GM12864 (cell line): ENCODE measurements around the gene CD59.
"Not testable (repeated sequence)": the region's sequence is repeated elsewhere in the genome, so short reads cannot be mapped to it uniquely, and the experiment has no call there.

ENCODE experiments used
- DNase-seq: peaks from one replicate; pipeline ENCODE4 v3.0.0-alpha.2; 2011; ENCODE audit warnings: low read depth
- H3K4me3 ChIP-seq: 2 replicates; pipeline ENCODE4 v1.5.1; 2011; ENCODE audit warnings: mild to moderate bottlenecking, low read depth, low read length, control low read depth
- CTCF ChIP-seq: IDR thresholded peaks from 2 replicates; pipeline ENCODE4 v1.5.1; 2011; ENCODE audit warnings: low read depth, mild to moderate bottlenecking, moderate library complexity, low read length, control low read depth, inconsistent platforms; ENCODE audit errors: missing control alignments

CD59 gene

GRCh38 chr11:33734441-33735270, 1.6 kb downstream of the CD59 start:
- no peak for TF ChIP-seq CTCF
- H3K4me3 ChIP-seq, result peak overlapping the region; percentile 66
- DNase-seq, result no peak

GRCh38 chr11:33733980-33734379, 2.2 kb downstream of the CD59 start:
- DNase-seq, result no peak
- TF ChIP-seq CTCF, result no peak
- H3K4me3 ChIP-seq, result peak overlapping the region; percentile 66; the same call in 1 of the 2 replicates

DNA sequence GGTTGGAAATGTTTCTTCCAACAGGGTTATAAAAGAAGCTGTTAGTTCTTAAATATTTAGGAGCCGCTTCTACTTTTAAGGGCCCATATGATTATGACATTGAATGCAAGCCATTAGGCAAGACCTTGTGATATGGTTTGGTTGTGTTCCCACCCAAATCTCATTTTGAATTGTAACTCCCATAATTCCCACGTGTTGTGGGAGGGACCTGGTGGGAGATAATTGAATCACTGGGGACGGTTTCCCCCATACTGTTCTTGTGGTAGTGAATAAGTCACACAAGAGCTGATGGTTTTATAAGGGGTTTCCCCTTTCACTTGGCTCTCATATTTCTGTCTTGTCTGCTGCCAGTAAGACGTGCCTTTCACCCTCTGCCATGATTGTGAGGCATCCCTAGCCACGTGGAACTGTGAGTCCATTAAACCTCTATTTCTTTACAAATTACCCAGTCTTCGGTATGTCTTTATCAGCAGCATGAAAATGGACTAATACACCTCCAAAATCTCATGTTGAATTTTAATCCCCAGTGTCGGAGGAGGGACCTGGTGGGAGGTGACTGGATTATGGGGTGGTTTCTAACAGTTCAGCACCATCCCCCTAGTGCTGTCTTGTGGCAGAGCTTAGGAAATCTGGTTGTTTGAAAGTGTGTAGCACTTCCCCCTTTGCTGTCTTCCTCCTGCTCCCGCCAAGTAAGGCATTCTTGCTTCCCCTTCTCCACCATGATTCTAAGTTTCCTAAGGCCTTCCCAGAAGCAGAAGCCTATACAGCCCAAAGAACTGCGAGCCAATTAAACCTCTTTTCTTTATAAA, 4.3 kb downstream of the CD59 start:
- DNase-seq, result no peak
- no peak for TF ChIP-seq CTCF
- no peak overlapping the region; the same call in 1 of the 2 replicates for H3K4me3 ChIP-seq

DNA sequence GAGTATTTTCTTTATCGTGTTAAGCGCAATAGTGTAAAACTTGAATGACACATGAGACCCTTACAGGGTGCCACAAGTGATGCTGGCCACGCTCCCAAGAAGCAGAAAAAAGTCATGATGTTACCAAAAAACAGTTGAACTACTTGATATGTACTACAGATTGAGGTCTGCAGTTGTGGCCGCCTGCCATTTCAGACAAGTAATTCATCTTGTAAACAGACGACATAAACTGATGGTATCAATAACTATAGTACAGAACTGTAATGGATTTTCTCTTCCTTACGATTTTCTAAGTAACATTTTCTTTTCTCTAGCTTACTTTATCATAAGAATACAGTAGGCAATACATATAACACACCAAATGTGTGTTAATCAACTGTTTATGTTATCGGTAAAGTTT, 5.5 kb downstream of the CD59 start:
- H3K4me3 ChIP-seq, result no peak overlapping the region
- TF ChIP-seq CTCF, result no peak
- no peak for DNase-seq

DNA sequence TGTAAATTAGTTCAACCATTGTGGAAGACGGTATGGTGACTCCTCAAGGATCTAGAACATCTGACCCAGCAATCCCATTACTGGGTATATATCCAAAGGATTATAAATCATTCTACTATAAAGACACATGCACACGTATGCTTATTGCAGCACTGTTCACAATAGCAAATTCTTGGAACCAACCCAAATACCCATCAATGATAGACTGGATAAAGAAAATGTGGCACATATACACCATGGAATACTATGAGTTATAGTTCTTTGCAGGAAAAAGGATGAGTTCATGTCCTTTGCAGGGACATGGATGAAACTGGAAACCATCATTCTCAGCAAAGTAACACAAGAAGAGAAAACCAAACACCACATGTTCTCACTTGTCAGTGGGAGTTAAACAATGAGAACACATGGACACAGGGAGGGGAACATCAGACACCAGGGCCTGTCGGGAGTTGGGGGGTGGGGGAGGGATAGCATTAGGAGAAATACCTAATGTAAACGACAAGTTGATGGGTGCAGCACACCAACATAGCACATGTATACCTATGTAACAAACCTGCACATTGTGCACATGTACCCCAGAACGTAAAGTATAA, 7.1 kb downstream of the CD59 start:
- not testable (repeated sequence) for H3K4me3 ChIP-seq, DNase-seq

GRCh38 chr11:33727539-33727938, 8.7 kb downstream of the CD59 start:
- not testable (repeated sequence) for H3K4me3 ChIP-seq, DNase-seq

DNA sequence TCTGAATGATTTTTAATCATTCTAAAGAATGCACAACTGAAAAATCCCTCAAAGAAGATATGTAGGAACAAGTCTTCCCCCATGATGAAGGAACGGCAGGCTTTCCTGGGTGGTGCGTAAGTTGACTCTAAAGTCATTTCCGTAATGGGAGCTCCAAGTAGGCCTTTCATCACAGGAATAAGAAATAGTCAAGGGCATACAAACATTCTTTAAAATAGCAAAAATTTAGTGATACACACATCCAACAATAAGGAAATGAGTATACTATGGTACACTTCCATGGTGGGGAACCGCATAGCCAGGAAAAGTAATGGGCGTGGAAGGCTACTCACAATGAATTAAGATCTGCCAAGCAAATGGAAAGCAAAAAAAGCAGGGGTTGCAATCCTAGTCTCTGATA, 10.7 kb downstream of the CD59 start:
- DNase-seq, result no peak
- no peak overlapping the region for H3K4me3 ChIP-seq
- TF ChIP-seq CTCF, result no peak
